Breast epithelium (tissue), 3 donors: ENCODE results near the gene MBD3L4.
"Not testable (repeated sequence)": the region's sequence is repeated elsewhere in the genome, so short reads cannot be mapped to it uniquely, and the experiment has no call there.

Experiments used
- CTCF ChIP-seq, 3 donors: fragments of 450-650 bp; IDR thresholded peaks; one replicate each; pipeline ENCODE4 v1.5.1; 2016 to 2017; ENCODE audit warnings: antibody characterized with exemption in 3 of 3, mild to moderate bottlenecking in 3 of 3, moderate library complexity in 3 of 3
- POLR2A ChIP-seq: fragments of 450-650 bp; IDR thresholded peaks from one replicate; pipeline ENCODE4 v1.6.1; 2016; ENCODE audit warnings: antibody characterized with exemption, mild to moderate bottlenecking, moderate library complexity

- TF ChIP-seq POLR2A; CTCF (IDR thresholded peaks at IDR 0.05): not testable (repeated sequence)
These were observed 12.9 kb upstream of the MBD3L4 start for GRCh38 chr19:7052896-7053295.
